Astrocyte (in vitro differentiated cells and primary cell): ENCODE data around the gene RALA.

ENCODE experiments used
- EZH2 ChIP-seq: IDR thresholded peaks from 2 replicates; pipeline ENCODE4 v1.6.1; 2012; ENCODE audit warnings: mild to moderate bottlenecking, low read length, inconsistent platforms; ENCODE audit not compliant: insufficient read depth
- TF ChIP-seq, protein P1 (sequence below): IDR thresholded peaks from 2 replicates; pipeline ENCODE4 v1.5.1; 2011; ENCODE audit warnings: low read depth, mild to moderate bottlenecking, inconsistent platforms, low read length, moderate library complexity; ENCODE audit not compliant: insufficient read depth

- no peak for TF ChIP-seq EZH2
- TF ChIP-seq, protein P1, sequence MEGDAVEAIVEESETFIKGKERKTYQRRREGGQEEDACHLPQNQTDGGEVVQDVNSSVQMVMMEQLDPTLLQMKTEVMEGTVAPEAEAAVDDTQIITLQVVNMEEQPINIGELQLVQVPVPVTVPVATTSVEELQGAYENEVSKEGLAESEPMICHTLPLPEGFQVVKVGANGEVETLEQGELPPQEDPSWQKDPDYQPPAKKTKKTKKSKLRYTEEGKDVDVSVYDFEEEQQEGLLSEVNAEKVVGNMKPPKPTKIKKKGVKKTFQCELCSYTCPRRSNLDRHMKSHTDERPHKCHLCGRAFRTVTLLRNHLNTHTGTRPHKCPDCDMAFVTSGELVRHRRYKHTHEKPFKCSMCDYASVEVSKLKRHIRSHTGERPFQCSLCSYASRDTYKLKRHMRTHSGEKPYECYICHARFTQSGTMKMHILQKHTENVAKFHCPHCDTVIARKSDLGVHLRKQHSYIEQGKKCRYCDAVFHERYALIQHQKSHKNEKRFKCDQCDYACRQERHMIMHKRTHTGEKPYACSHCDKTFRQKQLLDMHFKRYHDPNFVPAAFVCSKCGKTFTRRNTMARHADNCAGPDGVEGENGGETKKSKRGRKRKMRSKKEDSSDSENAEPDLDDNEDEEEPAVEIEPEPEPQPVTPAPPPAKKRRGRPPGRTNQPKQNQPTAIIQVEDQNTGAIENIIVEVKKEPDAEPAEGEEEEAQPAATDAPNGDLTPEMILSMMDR: peak; percentile 77
Measured at GRCh38 chr7:39746103-39746819, 122.9 kb downstream of the RALA start.
